K562 (cell line): ENCODE data around the gene PSMD13. TPM values are rescaled to one million over a fixed set of nuclear protein-coding genes. Genes with fewer than 3 reads are reported as not detected.

ENCODE experiments used
- ARNT ChIP-seq, 2 experiments: fragments of 450-650 bp; IDR thresholded peaks; 2 replicates each; pipeline ENCODE4 v1.6.1; 2016; ENCODE audit warnings: mild to moderate bottlenecking in 1 of 2
- RAD21 ChIP-seq, 2 experiments: fragments of 250-450 bp in 1 of 2; fragments of 450-650 bp in 1 of 2; sonication (Bioruptor Pico) in 1 of 2; formaldehyde crosslinking in 1 of 2; IDR thresholded peaks in 1 of 2; conservative IDR thresholded peaks in 1 of 2; 2 replicates each; pipeline versions ENCODE4 v1.4.0 to v1.8.0; 2020 to 2022; ENCODE audit warnings: mild to moderate bottlenecking in 2 of 2, moderate library complexity in 1 of 2
- THRAP3 ChIP-seq: fragments of 450-650 bp; IDR thresholded peaks from 2 replicates; pipeline ENCODE4 v1.6.1; 2016; ENCODE audit warnings: mild to moderate bottlenecking, inconsistent platforms, borderline replicate concordance
- polyA plus RNA-seq, 8 experiments: library from polyadenylated mRNA; depleted of rRNA in 4 of 8; stranded (reverse) in 5 of 8; unstranded in 3 of 8; fragments of >200 nt; fragmentation: Nextera tagmentation in 2 of 8; fragmentation: Illumina TruSeq in 1 of 8; extraction: Ambion mirVana in 2 of 8; extraction: Trizol in 1 of 8; gene quantifications; 2 replicates each; pipeline versions ENCODE4 v1.2.1 to v1.2.3, GENCODE V29; 2011 to 2014; ENCODE audit warnings: inconsistent platforms in 1 of 8, missing spikeins in 1 of 8
- total RNA-seq, 7 experiments: library from RNA; depleted of rRNA in 6 of 7; stranded (reverse); fragments of >200 nt in 6 of 7; fragmentation: Illumina TruSeq in 2 of 7; extraction: Trizol in 2 of 7; gene quantifications; 2 replicates each; pipeline versions ENCODE4 v1.2.1 to v1.2.3, GENCODE V29; 2011 to 2021; ENCODE audit warnings: low replicate concordance in 1 of 7
- TF ChIP-seq, protein P1 (sequence below), 3 experiments: fragments of 200-800 bp in 1 of 3; fragments of 250-450 bp in 1 of 3; fragments of 450-650 bp in 1 of 3; sonication (Bioruptor Pico) in 1 of 3; sonication (Bioruptor generic) in 1 of 3; formaldehyde crosslinking in 1 of 3; IDR thresholded peaks; 2 replicates each; pipeline versions ENCODE4 v1.6.1 to v1.8.0; 2016 to 2022; ENCODE audit warnings: mild to moderate bottlenecking in 2 of 3, missing genetic modification characterization in 2 of 3, missing compliant biosample characterization in 1 of 3, moderate library complexity in 1 of 3

Gene PSMD13
- total and polyA plus RNA-seq, 9 of the 15 experiments (the other 6 are each of a cell fraction or from before 2014, with no cell fraction given): 185 to 383 (median 267) TPM

DNA sequence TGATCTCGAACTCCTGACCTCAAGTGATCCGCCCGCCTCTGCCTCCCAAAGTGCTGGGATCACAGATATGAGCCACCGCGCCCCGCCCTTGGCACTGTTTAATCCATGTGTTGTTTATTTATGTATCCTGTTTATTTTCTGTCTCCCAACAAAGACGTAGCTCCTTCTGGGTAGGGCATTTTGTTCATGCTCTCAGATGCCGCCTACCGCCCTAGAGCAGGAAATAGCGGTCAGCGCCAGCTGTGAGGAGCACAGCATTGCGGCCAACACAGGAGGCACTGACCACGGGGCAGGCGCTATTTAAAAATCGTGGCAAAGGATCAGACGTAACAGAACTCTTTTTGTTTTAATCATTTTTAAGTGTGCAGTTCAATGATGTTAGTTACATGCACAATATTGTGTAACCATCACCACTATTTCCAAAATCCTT, 32.0 kb downstream of the PSMD13 start (continued):
- peak; percentile 16 to 35; a peak in 2 of 4 replicates for TF ChIP-seq RAD21 (CRISPR knock-in tag; conservative IDR thresholded peaks at IDR 0.05 in 1 of 2, IDR thresholded peaks at IDR 0.05 in 1 of 2)
- 0 out of 2 replicates have a peak, but pooled peaks have one; percentile 1 for TF ChIP-seq THRAP3
- TF ChIP-seq, protein P1, sequence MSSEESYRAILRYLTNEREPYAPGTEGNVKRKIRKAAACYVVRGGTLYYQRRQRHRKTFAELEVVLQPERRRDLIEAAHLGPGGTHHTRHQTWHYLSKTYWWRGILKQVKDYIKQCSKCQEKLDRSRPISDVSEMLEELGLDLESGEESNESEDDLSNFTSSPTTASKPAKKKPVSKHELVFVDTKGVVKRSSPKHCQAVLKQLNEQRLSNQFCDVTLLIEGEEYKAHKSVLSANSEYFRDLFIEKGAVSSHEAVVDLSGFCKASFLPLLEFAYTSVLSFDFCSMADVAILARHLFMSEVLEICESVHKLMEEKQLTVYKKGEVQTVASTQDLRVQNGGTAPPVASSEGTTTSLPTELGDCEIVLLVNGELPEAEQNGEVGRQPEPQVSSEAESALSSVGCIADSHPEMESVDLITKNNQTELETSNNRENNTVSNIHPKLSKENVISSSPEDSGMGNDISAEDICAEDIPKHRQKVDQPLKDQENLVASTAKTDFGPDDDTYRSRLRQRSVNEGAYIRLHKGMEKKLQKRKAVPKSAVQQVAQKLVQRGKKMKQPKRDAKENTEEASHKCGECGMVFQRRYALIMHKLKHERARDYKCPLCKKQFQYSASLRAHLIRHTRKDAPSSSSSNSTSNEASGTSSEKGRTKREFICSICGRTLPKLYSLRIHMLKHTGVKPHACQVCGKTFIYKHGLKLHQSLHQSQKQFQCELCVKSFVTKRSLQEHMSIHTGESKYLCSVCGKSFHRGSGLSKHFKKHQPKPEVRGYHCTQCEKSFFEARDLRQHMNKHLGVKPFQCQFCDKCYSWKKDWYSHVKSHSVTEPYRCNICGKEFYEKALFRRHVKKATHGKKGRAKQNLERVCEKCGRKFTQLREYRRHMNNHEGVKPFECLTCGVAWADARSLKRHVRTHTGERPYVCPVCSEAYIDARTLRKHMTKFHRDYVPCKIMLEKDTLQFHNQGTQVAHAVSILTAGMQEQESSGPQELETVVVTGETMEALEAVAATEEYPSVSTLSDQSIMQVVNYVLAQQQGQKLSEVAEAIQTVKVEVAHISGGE (CRISPR knock-in tag; IDR thresholded peaks at IDR 0.05): peak in 1 of 3 experiments; percentile 48; a peak in 1 of 6 replicates
- TF ChIP-seq ARNT (IDR thresholded peaks at IDR 0.05): 0 out of 4 replicates have a peak, but pooled peaks of 1 of the 2 experiments have one; percentile 37
